Stimulated activated CD8-positive, alpha-beta memory T cell treated with anti-CD3 and anti-CD28 coated beads, Interleukin-12 subunit alpha, Interleukin-12 subunit beta, amount 100 ng/mL, for 24 hours (primary cell): ENCODE data around the gene TMEM247.
"Not testable (repeated sequence)": the region's sequence is repeated elsewhere in the genome, so short reads cannot be mapped to it uniquely, and the experiment has no call there.

Source experiments
- DNase-seq: peaks from one replicate; pipeline ENCODE4 v3.0.0-alpha.2; 2020; ENCODE audit errors: extremely low read depth

TMEM247 gene

DNA sequence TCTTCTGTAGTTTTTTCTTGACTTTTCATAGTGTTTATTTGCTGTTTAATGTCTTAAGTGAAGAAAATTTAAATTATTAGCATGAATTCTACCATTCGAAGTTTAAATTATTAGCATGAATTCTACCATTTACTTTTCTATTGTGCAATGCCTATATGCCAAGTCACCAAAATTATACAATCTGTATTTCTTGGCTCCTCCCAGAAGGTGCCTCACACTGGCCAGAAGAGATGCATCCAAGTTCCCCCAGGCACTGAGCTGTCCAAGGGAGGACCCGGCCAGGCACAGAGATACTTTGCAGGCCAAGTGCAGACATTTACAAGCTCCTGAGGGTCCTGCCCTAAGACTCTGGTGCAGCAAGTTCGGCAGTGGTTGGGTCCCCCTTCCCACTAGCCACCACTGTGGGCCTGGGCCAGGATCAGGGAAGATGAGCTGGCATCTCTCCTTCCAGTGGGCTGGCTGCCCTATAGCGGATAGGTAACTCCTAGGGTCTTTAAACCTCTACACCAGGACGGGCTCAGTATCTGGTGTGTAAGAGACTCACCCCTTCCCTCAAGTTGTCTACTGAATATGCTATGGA is 31.3 kb downstream of the TMEM247 start:
- DNase-seq, result no peak

GRCh38 chr2:46512185-46512584 is 32.8 kb downstream of the TMEM247 start:
- DNase-seq, result no peak

GRCh38 chr2:46514738-46515137 is 35.4 kb downstream of the TMEM247 start:
- no peak for DNase-seq

GRCh38 chr2:46517485-46517884 is 38.1 kb downstream of the TMEM247 start:
- DNase-seq, result no peak

GRCh38 chr2:46518861-46519260 is 39.5 kb downstream of the TMEM247 start:
- DNase-seq, result no peak

DNA sequence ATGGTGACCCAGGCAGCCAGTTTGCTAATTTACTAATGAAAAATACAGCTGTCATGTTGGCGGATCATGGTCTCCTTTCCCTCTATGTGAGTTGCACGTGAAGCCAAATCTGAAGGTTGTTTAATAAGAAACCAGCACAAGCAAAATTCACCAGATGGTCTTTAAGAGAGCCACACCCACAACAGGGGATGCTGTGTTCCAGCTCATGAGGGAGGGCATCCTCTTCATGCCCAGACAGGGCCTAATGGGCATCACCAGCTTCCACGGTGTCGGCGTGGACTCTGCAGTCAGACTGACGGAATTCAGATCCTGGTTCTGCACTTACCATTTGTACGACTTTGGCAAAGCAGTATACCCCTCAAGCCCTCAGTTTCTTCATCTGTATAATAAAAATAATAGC is 39.9 kb downstream of the TMEM247 start:
- DNase-seq, result no peak

- DNase-seq, result no peak
Measured at GRCh38 chr2:46520130-46520711, 40.9 kb downstream of the TMEM247 start.

- DNase-seq, result no peak
Measured at GRCh38 chr2:46521215-46521683, 41.9 kb downstream of the TMEM247 start.

DNA sequence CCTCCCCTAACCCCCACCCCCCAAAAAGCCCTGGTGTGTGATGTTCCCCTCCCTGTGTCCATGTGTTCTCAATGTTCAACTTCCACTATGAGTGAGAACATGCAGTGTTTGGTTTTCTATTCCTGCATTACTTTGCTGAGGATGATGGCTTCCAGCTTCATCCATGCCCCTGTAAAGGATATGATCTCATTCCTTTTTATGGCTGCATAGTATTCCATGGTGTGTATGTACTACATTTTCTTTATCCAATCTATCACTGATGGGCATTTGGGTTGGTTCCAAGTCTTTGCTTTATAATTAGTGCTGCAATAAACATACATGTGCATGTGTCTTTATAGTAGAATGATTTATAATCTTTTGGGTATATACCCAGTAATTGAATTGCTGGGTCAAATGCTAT is 43.0 kb downstream of the TMEM247 start:
- not testable (repeated sequence) for DNase-seq

GRCh38 chr2:46525522-46526155 is 46.3 kb downstream of the TMEM247 start:
- DNase-seq, result no peak

GRCh38 chr2:46528880-46529279 is 49.5 kb downstream of the TMEM247 start:
- no peak for DNase-seq

GRCh38 chr2:46530639-46531038 is 51.3 kb downstream of the TMEM247 start:
- no peak for DNase-seq

DNA sequence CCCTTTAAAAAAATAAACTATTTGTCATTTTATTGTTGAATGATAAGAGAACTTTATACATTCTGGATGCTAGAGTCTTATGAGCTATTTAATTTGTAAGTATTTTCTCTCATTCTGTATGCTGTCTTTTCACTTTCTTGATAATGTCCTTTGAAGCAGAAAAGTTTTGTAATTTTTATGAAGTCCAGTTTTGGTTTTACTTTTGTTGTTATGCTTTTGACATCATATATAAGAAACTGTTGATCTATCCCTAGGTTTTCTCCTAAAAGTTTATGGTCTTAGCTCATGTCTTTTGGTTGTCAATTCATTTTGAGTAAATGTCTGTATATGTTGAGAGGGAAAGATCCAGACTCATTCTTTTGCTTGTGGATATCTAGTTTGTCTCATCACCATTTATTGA is 52.5 kb downstream of the TMEM247 start:
- DNase-seq, result no peak
